ENCODE measurements around the gene ABO. TPM values are rescaled to one million over a fixed set of nuclear protein-coding genes. Genes with fewer than 3 reads are reported as not detected.

The ABO gene
- total and polyA plus RNA-seq, 2 donors (not counting 1 experiment from before 2014, with no cell fraction given), result not detected

GRCh38 chr9:133255371-133256135, 19.4 kb downstream of the ABO start:
- WGBS (ENCODE audit: insufficient coverage), result 91% methylated on average over 40 of the region's 42 CpGs
- H3K27ac ChIP-seq (ENCODE audit: low read length in 2 of 2), result no peak overlapping the region
- CTCF ChIA-PET, result no interaction called here

GRCh38 chr9:133254471-133254870, 20.5 kb downstream of the ABO start:
- no peaks in the 10 kb centered on the region for H3K4me1 Mint-ChIP-seq
- ChIA-PET POLR2A (no interaction called here), CTCF (no interaction called here)
- no peak overlapping the region for H2AFZ ChIP-seq (ENCODE audit: insufficient read depth, low read depth, low read length, poor library complexity, severe bottlenecking)
- WGBS (ENCODE audit: insufficient coverage), result 91% methylated on average over 4 of the region's 5 CpGs
- peaks cover 2% of the 10 kb centered on the region for H3K9me3 Mint-ChIP-seq (ENCODE audit: insufficient read depth)
- no peaks in the 10 kb centered on the region for H3K36me3 ChIP-seq (replicated peaks in 1 of 2; ENCODE audit: control extremely low read depth in 1 of 2, control insufficient read depth in 1 of 2, extremely low read depth in 1 of 2, insufficient read depth in 2 of 2, low read length in 1 of 2)
- intact Hi-C loops (cut with micrococcal nuclease), result no loop called here
- no peaks in the 10 kb centered on the region for H4K20me1 ChIP-seq (ENCODE audit: control insufficient read depth, insufficient read depth, low read length, poor library complexity, severe bottlenecking)
- no peak overlapping the region for H3K4me3 ChIP-seq (ENCODE audit: control extremely low read depth in 1 of 5, extremely low read depth in 1 of 5, insufficient read depth in 1 of 5, low read depth in 2 of 5, low read length in 4 of 5)
- H3K27ac ChIP-seq (ENCODE audit: low read length in 2 of 2), result no peak overlapping the region
- H3K4me3 Mint-ChIP-seq, result no peak overlapping the region
- H3K79me2 ChIP-seq (ENCODE audit: control insufficient read depth, insufficient read depth, low read length), result no peaks in the 10 kb centered on the region
- ATAC-seq (ENCODE audit: low read depth) (no peak), DNase-seq (no peak)
- H3K4me1 ChIP-seq (ENCODE audit: control insufficient read depth in 2 of 2, insufficient read depth in 2 of 2, low read length in 2 of 2), result no peaks in the 10 kb centered on the region
- no peak overlapping the region for H3K4me2 ChIP-seq (replicated peaks; ENCODE audit: low read depth, low read length, poor library complexity, severe bottlenecking)
- H3K27ac Mint-ChIP-seq, result no peak overlapping the region
- peaks cover 0 to 22% (median 0%) of the 10 kb centered on the region in 4 experiments for H3K27me3 ChIP-seq (replicated peaks in 1 of 4; ENCODE audit: control extremely low read depth in 1 of 4, control insufficient read depth in 3 of 4, insufficient read depth in 4 of 4, low read length in 3 of 4)
- H3K27me3 Mint-ChIP-seq, result peaks cover 15% of the 10 kb centered on the region
- no peak overlapping the region for H3K9ac ChIP-seq (ENCODE audit: low read length)
- no peak for TF ChIP-seq EZH2 (IDR thresholded peaks at IDR 0.05; ENCODE audit: borderline replicate concordance, insufficient read depth, low read depth, low read length, poor library complexity, severe bottlenecking)
- TF ChIP-seq, protein P1, sequence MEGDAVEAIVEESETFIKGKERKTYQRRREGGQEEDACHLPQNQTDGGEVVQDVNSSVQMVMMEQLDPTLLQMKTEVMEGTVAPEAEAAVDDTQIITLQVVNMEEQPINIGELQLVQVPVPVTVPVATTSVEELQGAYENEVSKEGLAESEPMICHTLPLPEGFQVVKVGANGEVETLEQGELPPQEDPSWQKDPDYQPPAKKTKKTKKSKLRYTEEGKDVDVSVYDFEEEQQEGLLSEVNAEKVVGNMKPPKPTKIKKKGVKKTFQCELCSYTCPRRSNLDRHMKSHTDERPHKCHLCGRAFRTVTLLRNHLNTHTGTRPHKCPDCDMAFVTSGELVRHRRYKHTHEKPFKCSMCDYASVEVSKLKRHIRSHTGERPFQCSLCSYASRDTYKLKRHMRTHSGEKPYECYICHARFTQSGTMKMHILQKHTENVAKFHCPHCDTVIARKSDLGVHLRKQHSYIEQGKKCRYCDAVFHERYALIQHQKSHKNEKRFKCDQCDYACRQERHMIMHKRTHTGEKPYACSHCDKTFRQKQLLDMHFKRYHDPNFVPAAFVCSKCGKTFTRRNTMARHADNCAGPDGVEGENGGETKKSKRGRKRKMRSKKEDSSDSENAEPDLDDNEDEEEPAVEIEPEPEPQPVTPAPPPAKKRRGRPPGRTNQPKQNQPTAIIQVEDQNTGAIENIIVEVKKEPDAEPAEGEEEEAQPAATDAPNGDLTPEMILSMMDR (IDR thresholded peaks at IDR 0.05), result no peak
- H3K9me3 ChIP-seq (ENCODE audit: control extremely low read depth in 1 of 3, control insufficient read depth in 2 of 3, insufficient read depth in 1 of 3, low read length in 2 of 3), result peaks cover 0 to 13% (median 0%) of the 10 kb centered on the region in 3 donors

More at GRCh38 chr9:133255371-133256135, 19.4 kb downstream of the ABO start:
- H3K27me3 ChIP-seq (replicated peaks in 1 of 4; ENCODE audit: control extremely low read depth in 1 of 4, control insufficient read depth in 3 of 4, insufficient read depth in 4 of 4, low read length in 3 of 4), result peaks cover 0 to 22% (median 0%) of the 10 kb centered on the region in 4 experiments
- POLR2A ChIA-PET, result no interaction called here
- no peak overlapping the region for H3K27ac Mint-ChIP-seq
- H3K4me3 Mint-ChIP-seq, result no peak overlapping the region
- intact Hi-C loops (cut with micrococcal nuclease), result no loop called here
- H3K79me2 ChIP-seq (ENCODE audit: control insufficient read depth, insufficient read depth, low read length), result no peaks in the 10 kb centered on the region
- no peaks in the 10 kb centered on the region for H4K20me1 ChIP-seq (ENCODE audit: control insufficient read depth, insufficient read depth, low read length, poor library complexity, severe bottlenecking)
- H3K4me2 ChIP-seq (replicated peaks; ENCODE audit: low read depth, low read length, poor library complexity, severe bottlenecking), result no peak overlapping the region
- H2AFZ ChIP-seq (ENCODE audit: insufficient read depth, low read depth, low read length, poor library complexity, severe bottlenecking), result no peak overlapping the region
- H3K4me1 Mint-ChIP-seq, result no peaks in the 10 kb centered on the region
- DNase-seq (no peak), ATAC-seq (ENCODE audit: low read depth) (no peak)
- no peak overlapping the region for H3K9ac ChIP-seq (ENCODE audit: low read length)
- H3K9me3 Mint-ChIP-seq (ENCODE audit: insufficient read depth), result peaks cover 2% of the 10 kb centered on the region
- TF ChIP-seq EZH2 (IDR thresholded peaks at IDR 0.05; ENCODE audit: borderline replicate concordance, insufficient read depth, low read depth, low read length, poor library complexity, severe bottlenecking), result no peak
- TF ChIP-seq, protein P1 (IDR thresholded peaks at IDR 0.05), result no peak
- no peaks in the 10 kb centered on the region for H3K4me1 ChIP-seq (ENCODE audit: control insufficient read depth in 2 of 2, insufficient read depth in 2 of 2, low read length in 2 of 2)
- H3K4me3 ChIP-seq (ENCODE audit: control extremely low read depth in 1 of 5, extremely low read depth in 1 of 5, insufficient read depth in 1 of 5, low read depth in 2 of 5, low read length in 4 of 5), result no peak overlapping the region
- peaks cover 13% of the 10 kb centered on the region for H3K27me3 Mint-ChIP-seq
- H3K9me3 ChIP-seq (ENCODE audit: control extremely low read depth in 1 of 3, control insufficient read depth in 2 of 3, insufficient read depth in 1 of 3, low read length in 2 of 3), result peaks cover 0 to 13% (median 0%) of the 10 kb centered on the region in 3 donors
- no peaks in the 10 kb centered on the region for H3K36me3 ChIP-seq (replicated peaks in 1 of 2; ENCODE audit: control extremely low read depth in 1 of 2, control insufficient read depth in 1 of 2, extremely low read depth in 1 of 2, insufficient read depth in 2 of 2, low read length in 1 of 2)

All from B cell (primary cell).